ENCODE measurements around the gene RNU1-4.
"Not testable (repeated sequence)": the region's sequence is repeated elsewhere in the genome, so short reads cannot be mapped to it uniquely, and the experiment has no call there.

The RNU1-4 gene

GRCh38 chr1:16718908-16719533 is 21.3 kb upstream of the RNU1-4 start:
- TF ChIP-seq CTCF (IDR thresholded peaks at IDR 0.05; ENCODE audit: low read depth, low read length, missing control alignments): no peak
- no peak overlapping the region for H3K4me3 ChIP-seq (ENCODE audit: low read depth, low read length)
- DNase-seq (ENCODE audit: low read depth): no peak

GRCh38 chr1:16719571-16720350 is 20.6 kb upstream of the RNU1-4 start:
- TF ChIP-seq CTCF (IDR thresholded peaks at IDR 0.05; ENCODE audit: low read depth, low read length, missing control alignments): no peak
- no peak for DNase-seq (ENCODE audit: low read depth)

GRCh38 chr1:16720351-16721223 is 19.7 kb upstream of the RNU1-4 start:
- no peak for TF ChIP-seq CTCF (IDR thresholded peaks at IDR 0.05; ENCODE audit: low read depth, low read length, missing control alignments)
- no peak for DNase-seq (ENCODE audit: low read depth)
- H3K4me3 ChIP-seq (ENCODE audit: low read depth, low read length): no peak overlapping the region

More at GRCh38 chr1:16719571-16720350, 20.6 kb upstream of the RNU1-4 start:
- no peak overlapping the region for H3K4me3 ChIP-seq (ENCODE audit: low read depth, low read length)

- TF ChIP-seq CTCF (IDR thresholded peaks at IDR 0.05; ENCODE audit: low read depth, low read length, missing control alignments): no peak
- H3K4me3 ChIP-seq (ENCODE audit: low read depth, low read length): no peak overlapping the region
- no peak for DNase-seq (ENCODE audit: low read depth)
These were observed 18.3 kb upstream of the RNU1-4 start for GRCh38 chr1:16721871-16722641.

GRCh38 chr1:16724718-16725438 is 15.4 kb upstream of the RNU1-4 start:
- TF ChIP-seq CTCF (IDR thresholded peaks at IDR 0.05; ENCODE audit: low read depth, low read length, missing control alignments): no peak
- DNase-seq (ENCODE audit: low read depth): no peak
- H3K4me3 ChIP-seq (ENCODE audit: low read depth, low read length): no peak overlapping the region

GRCh38 chr1:16725439-16726245 is 14.7 kb upstream of the RNU1-4 start:
- not testable (repeated sequence) for DNase-seq (ENCODE audit: low read depth); H3K4me3 ChIP-seq (ENCODE audit: low read depth, low read length)

Data from GM12864 (cell line).